MCF 10A (cell line): ENCODE results near the gene OR7D2. TPM values are rescaled to one million over a fixed set of nuclear protein-coding genes. Genes with fewer than 3 reads are reported as not detected.

Experiments
- BruUV-seq: library from RNA; stranded (reverse); fragments of 400-500 nt; replicated peaks from 2 replicates; lab custom pipeline; 2021; lab: Mats Ljungman, UMichigan
- CTCF ChIA-PET: fragments of 300-600 bp; sonication (Branson Sonifier 250); formaldehyde crosslinking; extraction: SDS; loops from one replicate; lab custom pipeline; 2021; ENCODE audit warnings: antibody characterized with exemption, inconsistent platforms; lab: Yijun Ruan, JAX
- POLR2A ChIA-PET: fragments of 300-600, 350-650 bp; sonication (Branson Sonifier 250); formaldehyde crosslinking; extraction: SDS; loops from one replicate; lab custom pipeline; 2020; ENCODE audit warnings: antibody characterized with exemption, inconsistent platforms; lab: Yijun Ruan, JAX
- DNase-seq: peaks from one replicate; pipeline ENCODE4 v3.0.0-alpha.2; 2018; ENCODE audit not compliant: unreplicated experiment
- H3K27ac Mint-ChIP-seq: one replicate; pipeline ENCODE4 v1.8.0; 2022; ENCODE audit warnings: mild to moderate bottlenecking, low read depth, mixed read lengths; ENCODE audit not compliant: unreplicated experiment
- H3K27me3 Mint-ChIP-seq: one replicate; pipeline ENCODE4 v1.8.0; 2022; ENCODE audit warnings: mixed read lengths; ENCODE audit not compliant: insufficient read depth, unreplicated experiment
- H3K36me3 Mint-ChIP-seq: one replicate; pipeline ENCODE4 v1.8.0; 2022; ENCODE audit warnings: mild to moderate bottlenecking, moderate library complexity, mixed read lengths; ENCODE audit not compliant: insufficient read depth, unreplicated experiment
- H3K4me1 Mint-ChIP-seq: one replicate; pipeline ENCODE4 v1.8.0; 2022; ENCODE audit warnings: mixed read lengths; ENCODE audit not compliant: insufficient read depth, unreplicated experiment
- H3K4me3 Mint-ChIP-seq: one replicate; pipeline ENCODE4 v1.8.0; 2022; ENCODE audit warnings: mild to moderate bottlenecking, moderate library complexity, mixed read lengths; ENCODE audit not compliant: unreplicated experiment
- H3K9me3 Mint-ChIP-seq: one replicate; pipeline ENCODE4 v1.8.0; 2022; ENCODE audit warnings: mixed read lengths; ENCODE audit not compliant: unreplicated experiment
- CTCF ChIP-seq: fragments of 200-600 bp; IDR thresholded peaks from one replicate; pipeline ENCODE4 v1.8.0; 2022; ENCODE audit warnings: antibody characterized with exemption, mild to moderate bottlenecking; ENCODE audit not compliant: unreplicated experiment
- intact Hi-C: fragments of 100-400 bp; cut with micrococcal nuclease; formaldehyde crosslinking; loops from 2 replicates; pipeline ENCODE4 v1.14.1; 2022
- total RNA-seq: library from RNA; stranded (reverse); gene quantifications from 2 replicates; pipeline ENCODE4 v1.2.3, GENCODE V29; 2022

The OR7D2 gene
- total RNA-seq, 1 experiment from 2014 or later, result not detected

- intact Hi-C loops, result loop anchor here (1.0 to 5.0 kb wide), 4 partner anchors 308 to 656 kb away; partner anchors contain the start of genes MBD3L1, ZNF426 and ZNF558
- no peak for TF ChIP-seq CTCF
- no peaks in the 10 kb centered on the region for H3K27me3 Mint-ChIP-seq
- H3K27ac Mint-ChIP-seq, result peak within 1 kb of the TSS; percentile 97
- no peaks in the 10 kb centered on the region for H3K4me1 Mint-ChIP-seq
- POLR2A ChIA-PET, result interaction anchor here (0.7 to 1.4 kb wide), 5 partner anchors 130 to 628 kb away, joined by 3 to 8 read pairs (median 3); partner anchors contain the start of gene ZNF846
- H3K36me3 Mint-ChIP-seq, result peaks cover 14% of the 10 kb centered on the region
- H3K9me3 Mint-ChIP-seq, result peaks cover 16% of the 10 kb centered on the region
- H3K4me3 Mint-ChIP-seq, result peak within 1 kb of the TSS; percentile 99
- BruUV-seq, result no TSS peak
- DNase-seq, result peak; percentile 95
- CTCF ChIA-PET, result interaction anchor here (0.6 kb wide), 2 partner anchors 879 to 1350 kb away, joined by 3 read pairs; no protein-coding TSS in a partner anchor
Measured at GRCh38 chr19:9140159-9140874, 38.5 kb upstream of the OR7D2 start, which contains the start of gene ZNF317. TSS of gene ZNF317 (plus strand) at chr19:9140397. CDS start at chr19:9156017, 15,620 bp downstream.

GRCh38 chr19:9144920-9145319 is 33.9 kb upstream of the OR7D2 start:
- intact Hi-C loops, result loop anchor here (5.0 kb wide), 1 partner anchor 313 kb away; the partner anchor contains the start of genes MBD3L1 and ZNF558
- Mint-ChIP-seq H3K4me1 (peaks cover 12% of the 10 kb centered on the region), H3K9me3 (peaks cover 39% of the 10 kb centered on the region)

GRCh38 chr19:9146882-9147281 is 31.9 kb upstream of the OR7D2 start:
- DNase-seq, result no peak
- POLR2A ChIA-PET, result no interaction called here
- no peak for TF ChIP-seq CTCF
- peaks cover 21% of the 10 kb centered on the region for H3K4me1 Mint-ChIP-seq
- peaks cover 54% of the 10 kb centered on the region for H3K9me3 Mint-ChIP-seq
- BruUV-seq, result no TSS peak
- CTCF ChIA-PET, result no interaction called here
- no peaks in the 10 kb centered on the region for H3K27me3 Mint-ChIP-seq
- no peak overlapping the region for H3K4me3 Mint-ChIP-seq
- intact Hi-C loops, result no loop called here
- H3K27ac Mint-ChIP-seq, result no peak overlapping the region
- peaks cover 58% of the 10 kb centered on the region for H3K36me3 Mint-ChIP-seq

More at GRCh38 chr19:9144920-9145319, 33.9 kb upstream of the OR7D2 start:
- Mint-ChIP-seq H3K36me3 (peaks cover 50% of the 10 kb centered on the region), H3K27me3 (no peaks in the 10 kb centered on the region), H3K27ac (no peak overlapping the region), H3K4me3 (no peak overlapping the region)
- DNase-seq, result peak; percentile 11
- TF ChIP-seq CTCF, result no peak
- ChIA-PET POLR2A (no interaction called here), CTCF (no interaction called here)
- BruUV-seq, result no TSS peak

- CTCF ChIA-PET, result interaction anchor here (0.6 kb wide), 1 partner anchor 308 kb away, joined by 4 read pairs; no protein-coding TSS in a partner anchor
- TF ChIP-seq CTCF, result no peak
Measured at GRCh38 chr19:9148697-9149096, 30.1 kb upstream of the OR7D2 start.

More at GRCh38 chr19:9148697-9149096, 30.1 kb upstream of the OR7D2 start:
- DNase-seq, result no peak
- Mint-ChIP-seq H3K4me3 (no peak overlapping the region), H3K9me3 (peaks cover 63% of the 10 kb centered on the region), H3K27ac (no peak overlapping the region), H3K27me3 (no peaks in the 10 kb centered on the region), H3K36me3 (peaks cover 67% of the 10 kb centered on the region), H3K4me1 (peaks cover 21% of the 10 kb centered on the region)
- BruUV-seq, result no TSS peak
- POLR2A ChIA-PET, result no interaction called here
- intact Hi-C loops, result no loop called here
